ENCODE results near the gene C16orf92.

DNA sequence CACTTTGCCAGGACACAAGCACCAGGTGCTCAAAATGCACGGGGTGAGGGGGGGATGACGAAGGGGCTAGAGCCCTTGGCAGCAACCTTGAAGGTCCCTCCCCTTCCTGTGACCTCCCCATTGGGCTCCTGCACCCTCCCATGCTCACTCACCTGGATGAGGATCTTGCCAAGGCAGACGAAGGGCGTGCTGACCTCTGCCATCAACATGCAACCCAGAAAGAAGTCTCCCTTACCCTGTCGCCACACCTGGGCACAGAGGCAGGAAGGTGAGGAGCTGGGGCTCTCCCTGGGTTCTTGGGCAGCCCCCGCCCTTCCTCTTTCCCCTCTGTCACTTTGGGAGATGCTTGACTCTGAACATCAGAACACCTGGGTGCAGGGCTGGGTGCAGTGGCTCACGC lies 2.6 kb downstream of the C16orf92 start:
- TF ChIP-seq, protein P1, sequence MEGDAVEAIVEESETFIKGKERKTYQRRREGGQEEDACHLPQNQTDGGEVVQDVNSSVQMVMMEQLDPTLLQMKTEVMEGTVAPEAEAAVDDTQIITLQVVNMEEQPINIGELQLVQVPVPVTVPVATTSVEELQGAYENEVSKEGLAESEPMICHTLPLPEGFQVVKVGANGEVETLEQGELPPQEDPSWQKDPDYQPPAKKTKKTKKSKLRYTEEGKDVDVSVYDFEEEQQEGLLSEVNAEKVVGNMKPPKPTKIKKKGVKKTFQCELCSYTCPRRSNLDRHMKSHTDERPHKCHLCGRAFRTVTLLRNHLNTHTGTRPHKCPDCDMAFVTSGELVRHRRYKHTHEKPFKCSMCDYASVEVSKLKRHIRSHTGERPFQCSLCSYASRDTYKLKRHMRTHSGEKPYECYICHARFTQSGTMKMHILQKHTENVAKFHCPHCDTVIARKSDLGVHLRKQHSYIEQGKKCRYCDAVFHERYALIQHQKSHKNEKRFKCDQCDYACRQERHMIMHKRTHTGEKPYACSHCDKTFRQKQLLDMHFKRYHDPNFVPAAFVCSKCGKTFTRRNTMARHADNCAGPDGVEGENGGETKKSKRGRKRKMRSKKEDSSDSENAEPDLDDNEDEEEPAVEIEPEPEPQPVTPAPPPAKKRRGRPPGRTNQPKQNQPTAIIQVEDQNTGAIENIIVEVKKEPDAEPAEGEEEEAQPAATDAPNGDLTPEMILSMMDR (IDR thresholded peaks at IDR 0.05; ENCODE audit: insufficient read depth, low read length) = no peak
- TF ChIP-seq, protein P2, sequence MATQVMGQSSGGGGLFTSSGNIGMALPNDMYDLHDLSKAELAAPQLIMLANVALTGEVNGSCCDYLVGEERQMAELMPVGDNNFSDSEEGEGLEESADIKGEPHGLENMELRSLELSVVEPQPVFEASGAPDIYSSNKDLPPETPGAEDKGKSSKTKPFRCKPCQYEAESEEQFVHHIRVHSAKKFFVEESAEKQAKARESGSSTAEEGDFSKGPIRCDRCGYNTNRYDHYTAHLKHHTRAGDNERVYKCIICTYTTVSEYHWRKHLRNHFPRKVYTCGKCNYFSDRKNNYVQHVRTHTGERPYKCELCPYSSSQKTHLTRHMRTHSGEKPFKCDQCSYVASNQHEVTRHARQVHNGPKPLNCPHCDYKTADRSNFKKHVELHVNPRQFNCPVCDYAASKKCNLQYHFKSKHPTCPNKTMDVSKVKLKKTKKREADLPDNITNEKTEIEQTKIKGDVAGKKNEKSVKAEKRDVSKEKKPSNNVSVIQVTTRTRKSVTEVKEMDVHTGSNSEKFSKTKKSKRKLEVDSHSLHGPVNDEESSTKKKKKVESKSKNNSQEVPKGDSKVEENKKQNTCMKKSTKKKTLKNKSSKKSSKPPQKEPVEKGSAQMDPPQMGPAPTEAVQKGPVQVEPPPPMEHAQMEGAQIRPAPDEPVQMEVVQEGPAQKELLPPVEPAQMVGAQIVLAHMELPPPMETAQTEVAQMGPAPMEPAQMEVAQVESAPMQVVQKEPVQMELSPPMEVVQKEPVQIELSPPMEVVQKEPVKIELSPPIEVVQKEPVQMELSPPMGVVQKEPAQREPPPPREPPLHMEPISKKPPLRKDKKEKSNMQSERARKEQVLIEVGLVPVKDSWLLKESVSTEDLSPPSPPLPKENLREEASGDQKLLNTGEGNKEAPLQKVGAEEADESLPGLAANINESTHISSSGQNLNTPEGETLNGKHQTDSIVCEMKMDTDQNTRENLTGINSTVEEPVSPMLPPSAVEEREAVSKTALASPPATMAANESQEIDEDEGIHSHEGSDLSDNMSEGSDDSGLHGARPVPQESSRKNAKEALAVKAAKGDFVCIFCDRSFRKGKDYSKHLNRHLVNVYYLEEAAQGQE (IDR thresholded peaks at IDR 0.05; ENCODE audit: insufficient replicate concordance, low read depth) = no peak
- TF ChIP-seq GABPA (IDR thresholded peaks at IDR 0.05; ENCODE audit: low read depth) = no peak

Measured in HL-60 (cell line).